SK-N-SH (cell line): ENCODE measurements around the gene NUFIP2.
"Not testable (repeated sequence)": the region's sequence is repeated elsewhere in the genome, so short reads cannot be mapped to it uniquely, and the experiment has no call there.

Experiments
- EZH2phosphoT487 ChIP-seq: fragments of 200-600 bp; sonication (generic); IDR thresholded peaks from 2 replicates; pipeline ENCODE4 v1.6.1; 2017; ENCODE audit warnings: low read depth, mixed run types, mild to moderate bottlenecking, antibody characterized with exemption, moderate library complexity, borderline replicate concordance
- MXI1 ChIP-seq: IDR thresholded peaks from 2 replicates; pipeline ENCODE4 v1.6.1; 2012; ENCODE audit warnings: mild to moderate bottlenecking, low read depth, low read length, improper control_type of control experiment
- NFIC ChIP-seq: IDR thresholded peaks from 2 replicates; pipeline ENCODE4 v1.4.0; 2012; ENCODE audit warnings: borderline replicate concordance
- POLR2AphosphoS5 ChIP-seq: IDR thresholded peaks from 2 replicates; pipeline ENCODE4 v1.6.1; 2012; ENCODE audit warnings: low read depth, low read length
- RAD21 ChIP-seq: IDR thresholded peaks from 2 replicates; pipeline ENCODE4 v1.6.1; 2012; ENCODE audit warnings: mild to moderate bottlenecking, low read length
- RXRA ChIP-seq: IDR thresholded peaks from 2 replicates; pipeline ENCODE4 v1.4.0; 2012; ENCODE audit warnings: low read depth, mild to moderate bottlenecking, borderline replicate concordance
- SMC3 ChIP-seq: IDR thresholded peaks from 2 replicates; pipeline ENCODE4 v1.6.1; 2012; ENCODE audit warnings: low read depth, low read length, improper control_type of control experiment
- TAF1 ChIP-seq: IDR thresholded peaks from 2 replicates; pipeline ENCODE4 v1.6.1; 2012; ENCODE audit warnings: low read depth, mild to moderate bottlenecking, low read length, moderate library complexity, borderline replicate concordance
- TF ChIP-seq, protein P1 (sequence below): fragments of 200-600 bp; sonication (generic); IDR thresholded peaks from 2 replicates; pipeline ENCODE4 v1.6.1; 2017; ENCODE audit warnings: antibody characterized with exemption, mild to moderate bottlenecking, moderate library complexity
- TF ChIP-seq, protein P2 (sequence below): IDR thresholded peaks from 2 replicates; pipeline ENCODE4 v1.4.0; 2012; ENCODE audit warnings: low read depth
- TF ChIP-seq, protein P3 (sequence below): IDR thresholded peaks from 2 replicates; pipeline ENCODE4 v1.6.1; 2012; ENCODE audit warnings: mild to moderate bottlenecking, low read depth, low read length, moderate library complexity
- TF ChIP-seq, protein P4 (sequence below): IDR thresholded peaks from 2 replicates; pipeline ENCODE4; 2012

DNA sequence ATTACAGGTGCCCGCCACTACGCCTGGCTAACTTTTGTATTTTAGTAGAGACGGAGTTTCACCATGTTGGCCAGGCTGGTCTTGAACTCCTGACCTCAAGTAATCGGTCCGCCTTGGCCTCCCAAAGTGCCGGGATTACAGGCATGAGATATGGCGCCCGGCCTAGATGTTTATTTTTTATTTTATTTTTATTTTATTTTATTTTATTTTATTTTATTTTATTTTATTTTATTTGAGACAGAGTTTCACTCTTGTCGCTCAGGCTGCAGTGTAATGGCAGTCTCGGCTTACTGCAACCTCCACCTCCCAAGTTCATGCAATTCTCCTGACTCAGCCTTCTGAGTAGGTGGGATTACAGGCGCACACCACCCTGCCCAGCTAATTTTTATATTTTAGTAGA, 72.6 kb downstream of the NUFIP2 start:
- TF ChIP-seq, protein P1, sequence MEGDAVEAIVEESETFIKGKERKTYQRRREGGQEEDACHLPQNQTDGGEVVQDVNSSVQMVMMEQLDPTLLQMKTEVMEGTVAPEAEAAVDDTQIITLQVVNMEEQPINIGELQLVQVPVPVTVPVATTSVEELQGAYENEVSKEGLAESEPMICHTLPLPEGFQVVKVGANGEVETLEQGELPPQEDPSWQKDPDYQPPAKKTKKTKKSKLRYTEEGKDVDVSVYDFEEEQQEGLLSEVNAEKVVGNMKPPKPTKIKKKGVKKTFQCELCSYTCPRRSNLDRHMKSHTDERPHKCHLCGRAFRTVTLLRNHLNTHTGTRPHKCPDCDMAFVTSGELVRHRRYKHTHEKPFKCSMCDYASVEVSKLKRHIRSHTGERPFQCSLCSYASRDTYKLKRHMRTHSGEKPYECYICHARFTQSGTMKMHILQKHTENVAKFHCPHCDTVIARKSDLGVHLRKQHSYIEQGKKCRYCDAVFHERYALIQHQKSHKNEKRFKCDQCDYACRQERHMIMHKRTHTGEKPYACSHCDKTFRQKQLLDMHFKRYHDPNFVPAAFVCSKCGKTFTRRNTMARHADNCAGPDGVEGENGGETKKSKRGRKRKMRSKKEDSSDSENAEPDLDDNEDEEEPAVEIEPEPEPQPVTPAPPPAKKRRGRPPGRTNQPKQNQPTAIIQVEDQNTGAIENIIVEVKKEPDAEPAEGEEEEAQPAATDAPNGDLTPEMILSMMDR, result not testable (repeated sequence)
- TF ChIP-seq POLR2AphosphoS5, SMC3, MXI1, RXRA, TAF1, EZH2phosphoT487, RAD21, NFIC: not testable (repeated sequence)
- TF ChIP-seq, protein P2, sequence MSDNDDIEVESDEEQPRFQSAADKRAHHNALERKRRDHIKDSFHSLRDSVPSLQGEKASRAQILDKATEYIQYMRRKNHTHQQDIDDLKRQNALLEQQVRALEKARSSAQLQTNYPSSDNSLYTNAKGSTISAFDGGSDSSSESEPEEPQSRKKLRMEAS, result not testable (repeated sequence)
- TF ChIP-seq, protein P3, sequence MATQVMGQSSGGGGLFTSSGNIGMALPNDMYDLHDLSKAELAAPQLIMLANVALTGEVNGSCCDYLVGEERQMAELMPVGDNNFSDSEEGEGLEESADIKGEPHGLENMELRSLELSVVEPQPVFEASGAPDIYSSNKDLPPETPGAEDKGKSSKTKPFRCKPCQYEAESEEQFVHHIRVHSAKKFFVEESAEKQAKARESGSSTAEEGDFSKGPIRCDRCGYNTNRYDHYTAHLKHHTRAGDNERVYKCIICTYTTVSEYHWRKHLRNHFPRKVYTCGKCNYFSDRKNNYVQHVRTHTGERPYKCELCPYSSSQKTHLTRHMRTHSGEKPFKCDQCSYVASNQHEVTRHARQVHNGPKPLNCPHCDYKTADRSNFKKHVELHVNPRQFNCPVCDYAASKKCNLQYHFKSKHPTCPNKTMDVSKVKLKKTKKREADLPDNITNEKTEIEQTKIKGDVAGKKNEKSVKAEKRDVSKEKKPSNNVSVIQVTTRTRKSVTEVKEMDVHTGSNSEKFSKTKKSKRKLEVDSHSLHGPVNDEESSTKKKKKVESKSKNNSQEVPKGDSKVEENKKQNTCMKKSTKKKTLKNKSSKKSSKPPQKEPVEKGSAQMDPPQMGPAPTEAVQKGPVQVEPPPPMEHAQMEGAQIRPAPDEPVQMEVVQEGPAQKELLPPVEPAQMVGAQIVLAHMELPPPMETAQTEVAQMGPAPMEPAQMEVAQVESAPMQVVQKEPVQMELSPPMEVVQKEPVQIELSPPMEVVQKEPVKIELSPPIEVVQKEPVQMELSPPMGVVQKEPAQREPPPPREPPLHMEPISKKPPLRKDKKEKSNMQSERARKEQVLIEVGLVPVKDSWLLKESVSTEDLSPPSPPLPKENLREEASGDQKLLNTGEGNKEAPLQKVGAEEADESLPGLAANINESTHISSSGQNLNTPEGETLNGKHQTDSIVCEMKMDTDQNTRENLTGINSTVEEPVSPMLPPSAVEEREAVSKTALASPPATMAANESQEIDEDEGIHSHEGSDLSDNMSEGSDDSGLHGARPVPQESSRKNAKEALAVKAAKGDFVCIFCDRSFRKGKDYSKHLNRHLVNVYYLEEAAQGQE, result not testable (repeated sequence)
- TF ChIP-seq, protein P4, sequence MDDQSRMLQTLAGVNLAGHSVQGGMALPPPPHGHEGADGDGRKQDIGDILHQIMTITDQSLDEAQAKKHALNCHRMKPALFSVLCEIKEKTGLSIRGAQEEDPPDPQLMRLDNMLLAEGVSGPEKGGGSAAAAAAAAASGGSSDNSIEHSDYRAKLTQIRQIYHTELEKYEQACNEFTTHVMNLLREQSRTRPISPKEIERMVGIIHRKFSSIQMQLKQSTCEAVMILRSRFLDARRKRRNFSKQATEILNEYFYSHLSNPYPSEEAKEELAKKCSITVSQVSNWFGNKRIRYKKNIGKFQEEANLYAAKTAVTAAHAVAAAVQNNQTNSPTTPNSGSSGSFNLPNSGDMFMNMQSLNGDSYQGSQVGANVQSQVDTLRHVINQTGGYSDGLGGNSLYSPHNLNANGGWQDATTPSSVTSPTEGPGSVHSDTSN, result not testable (repeated sequence)
